ENCODE measurements around the gene FBXW8.

DNA sequence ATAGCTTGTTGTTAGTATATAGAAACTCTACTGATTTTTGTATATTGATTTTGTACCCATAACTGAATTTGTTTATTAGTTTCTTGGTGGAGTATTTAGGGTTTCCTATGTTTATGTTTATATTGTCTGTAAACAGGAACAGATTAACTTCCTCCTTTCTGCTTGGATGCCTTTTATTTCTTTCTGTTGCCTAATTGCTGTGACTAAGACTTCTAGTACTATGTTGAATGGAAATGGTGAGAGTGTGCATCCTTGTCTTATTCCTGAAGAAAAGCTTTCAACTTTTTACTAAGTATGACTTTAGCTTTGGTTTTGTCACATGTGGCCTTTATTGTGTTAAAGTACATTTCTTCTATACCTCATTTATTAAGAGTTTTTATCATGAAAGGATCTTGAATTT lies 20.9 kb downstream of the FBXW8 start:
- TF ChIP-seq IRF2 (CRISPR knock-in tag; IDR thresholded peaks at IDR 0.05; ENCODE audit: borderline replicate concordance, low read depth) = no peak
- no peak for TF ChIP-seq JUN (CRISPR knock-in tag; IDR thresholded peaks at IDR 0.05)
- TF ChIP-seq, protein P1, sequence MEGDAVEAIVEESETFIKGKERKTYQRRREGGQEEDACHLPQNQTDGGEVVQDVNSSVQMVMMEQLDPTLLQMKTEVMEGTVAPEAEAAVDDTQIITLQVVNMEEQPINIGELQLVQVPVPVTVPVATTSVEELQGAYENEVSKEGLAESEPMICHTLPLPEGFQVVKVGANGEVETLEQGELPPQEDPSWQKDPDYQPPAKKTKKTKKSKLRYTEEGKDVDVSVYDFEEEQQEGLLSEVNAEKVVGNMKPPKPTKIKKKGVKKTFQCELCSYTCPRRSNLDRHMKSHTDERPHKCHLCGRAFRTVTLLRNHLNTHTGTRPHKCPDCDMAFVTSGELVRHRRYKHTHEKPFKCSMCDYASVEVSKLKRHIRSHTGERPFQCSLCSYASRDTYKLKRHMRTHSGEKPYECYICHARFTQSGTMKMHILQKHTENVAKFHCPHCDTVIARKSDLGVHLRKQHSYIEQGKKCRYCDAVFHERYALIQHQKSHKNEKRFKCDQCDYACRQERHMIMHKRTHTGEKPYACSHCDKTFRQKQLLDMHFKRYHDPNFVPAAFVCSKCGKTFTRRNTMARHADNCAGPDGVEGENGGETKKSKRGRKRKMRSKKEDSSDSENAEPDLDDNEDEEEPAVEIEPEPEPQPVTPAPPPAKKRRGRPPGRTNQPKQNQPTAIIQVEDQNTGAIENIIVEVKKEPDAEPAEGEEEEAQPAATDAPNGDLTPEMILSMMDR (IDR thresholded peaks at IDR 0.05) = no peak
- TF ChIP-seq CREB1 (CRISPR knock-in tag; IDR thresholded peaks at IDR 0.05) = no peak
- no peak for TF ChIP-seq ZNF263 (CRISPR knock-in tag; IDR thresholded peaks at IDR 0.05; ENCODE audit: low read depth)
- no peak for TF ChIP-seq CBFB (CRISPR knock-in tag; IDR thresholded peaks at IDR 0.05; ENCODE audit: low read depth)
- TF ChIP-seq USF1 (CRISPR knock-in tag; IDR thresholded peaks at IDR 0.05) = no peak
- no peak for TF ChIP-seq HMGXB4 (CRISPR knock-in tag; IDR thresholded peaks at IDR 0.05)

All from WTC11 (cell line).